ENCODE measurements around the gene SUSD1.
"Not testable (repeated sequence)": the region's sequence is repeated elsewhere in the genome, so short reads cannot be mapped to it uniquely, and the experiment has no call there.

SUSD1 gene

GRCh38 chr9:112081918-112082729 lies 93.0 kb downstream of the SUSD1 start:
- H3K27ac ChIP-seq, result no peak overlapping the region
- H3K4me3 ChIP-seq, result no peak overlapping the region
- TF ChIP-seq CTCF (IDR thresholded peaks at IDR 0.05), result no peak
- no peak for DNase-seq (ENCODE audit: low spot score)

- Histone ChIP-seq H3K4me3 (no peak overlapping the region), H3K27ac (no peak overlapping the region)
- DNase-seq (ENCODE audit: low spot score), result no peak
Observed at GRCh38 chr9:112080831-112081542, 94.1 kb downstream of the SUSD1 start.

GRCh38 chr9:112078432-112078831 lies 96.7 kb downstream of the SUSD1 start:
- no peak for TF ChIP-seq CTCF (IDR thresholded peaks at IDR 0.05)
- Histone ChIP-seq H3K27ac (no peak overlapping the region), H3K4me3 (no peak overlapping the region)
- no peak for DNase-seq (ENCODE audit: low spot score)

More at GRCh38 chr9:112080831-112081542, 94.1 kb downstream of the SUSD1 start:
- no peak for TF ChIP-seq CTCF (IDR thresholded peaks at IDR 0.05)

GRCh38 chr9:112076814-112077213 lies 98.3 kb downstream of the SUSD1 start:
- Histone ChIP-seq H3K4me3 (no peak overlapping the region), H3K27ac (no peak overlapping the region)
- no peak for TF ChIP-seq CTCF (IDR thresholded peaks at IDR 0.05)
- no peak for DNase-seq (ENCODE audit: low spot score)

GRCh38 chr9:112075009-112075378 lies 100.1 kb downstream of the SUSD1 start:
- TF ChIP-seq CTCF (IDR thresholded peaks at IDR 0.05), result no peak
- H3K27ac ChIP-seq, result peak overlapping the region in 1 of 2 donors; percentile 42
- no peak for DNase-seq (ENCODE audit: low spot score)
- no peak overlapping the region for H3K4me3 ChIP-seq

GRCh38 chr9:112074250-112075008 lies 100.7 kb downstream of the SUSD1 start:
- peak; percentile 77 for TF ChIP-seq CTCF (IDR thresholded peaks at IDR 0.05)
- DNase-seq (ENCODE audit: low spot score), result no peak
- Histone ChIP-seq H3K27ac (peak overlapping the region in 1 of 2 donors; percentile 65), H3K4me3 (no peak overlapping the region)

- peak overlapping the region; percentile 4 to 65 for H3K27ac ChIP-seq
- DNase-seq (ENCODE audit: low spot score); H3K4me3 ChIP-seq: not testable (repeated sequence)
Observed at GRCh38 chr9:112073639-112074173, 101.4 kb downstream of the SUSD1 start.

Data from coronary artery (tissue), 2 donors.